Small intestine (tissue), 7 donors: ENCODE measurements around the gene ZNF146. TPM values are rescaled to one million over a fixed set of nuclear protein-coding genes. Genes with fewer than 3 reads are reported as not detected.

Experiments used
- DNase-seq, 2 donors: peaks; one replicate each; pipeline versions ENCODE4 v3.0.0 to v3.0.0-alpha.2; 2013
- FAIRE-seq: peaks from 2 replicates; lab custom pipeline; 2012; peaks lifted over from hg19 to GRCh38; lab: Jason Lieb, UNC
- H3K27ac ChIP-seq, 3 donors: one replicate each; pipeline ENCODE4 v1.5.1; 2013; ENCODE audit warnings: low read length in 2 of 3, mild to moderate bottlenecking in 2 of 3, control low read depth in 1 of 3, inconsistent platforms in 1 of 3, low read depth in 1 of 3, moderate library complexity in 1 of 3
- H3K27me3 ChIP-seq, 3 donors: one replicate each; pipeline ENCODE4 v1.6.1; 2013; ENCODE audit warnings: low read length in 3 of 3, inconsistent platforms in 1 of 3; ENCODE audit not compliant: control insufficient read depth in 3 of 3, insufficient read depth in 3 of 3
- H3K36me3 ChIP-seq, 3 donors: one replicate each; pipeline ENCODE4 v1.6.1; 2013; ENCODE audit warnings: low read length in 3 of 3, inconsistent platforms in 1 of 3, low read depth in 1 of 3, mild to moderate bottlenecking in 1 of 3, moderate library complexity in 1 of 3; ENCODE audit not compliant: control insufficient read depth in 3 of 3, insufficient read depth in 2 of 3
- H3K4me1 ChIP-seq, 3 donors: one replicate each; pipeline ENCODE4 v1.6.1; 2013; ENCODE audit warnings: low read length in 2 of 3, inconsistent platforms in 1 of 3, low read depth in 1 of 3, mild to moderate bottlenecking in 1 of 3, moderate library complexity in 1 of 3; ENCODE audit not compliant: control insufficient read depth in 3 of 3, insufficient read depth in 2 of 3
- H3K4me3 ChIP-seq, 3 donors: one replicate each; pipeline ENCODE4 v1.5.1; 2013; ENCODE audit warnings: low read length in 3 of 3, control low read depth in 1 of 3, inconsistent platforms in 1 of 3, low read depth in 1 of 3, mild to moderate bottlenecking in 1 of 3, moderate library complexity in 1 of 3
- H3K9me3 ChIP-seq, 2 donors: one replicate each; pipeline ENCODE4 v1.6.1; 2013; ENCODE audit warnings: low read depth in 1 of 2, low read length in 1 of 2; ENCODE audit not compliant: control insufficient read depth in 2 of 2, insufficient read depth in 1 of 2
- WGBS, 3 donors: extraction: QIAGEN DNeasy Blood & Tissue Kit; methylation state at CpG; one replicate each; pipeline ENCODE4 v1.1.7; 2013; 5-methylcytosine and 5-hydroxymethylcytosine counted together
- polyA plus RNA-seq, 4 donors: library from polyadenylated mRNA; stranded (reverse) in 3 of 4; unstranded in 1 of 4; fragments of 200-250 nt in 3 of 4; fragments of 120-200 nt in 1 of 4; gene quantifications; one replicate each; pipeline versions ENCODE4 v1.2.1 to v1.2.3, GENCODE V29; 2013
- donor health status: healthy with polysubstance abuse.
- donor health status: control.
- donor health status: control.
- donor health status: Bipolar disorder and iron deficiency.
- donor health status: healthy.

Gene ZNF146
- polyA plus RNA-seq, 4 donors: 18.4 to 71.6 (median 25.7) TPM

- no peak overlapping the region for H3K4me3 ChIP-seq
- DNase-seq (no peak), FAIRE-seq (no peak)
- peaks cover 0 to 2% (median 0%) of the 10 kb centered on the region in 3 donors for H3K36me3 ChIP-seq
- peaks cover 2 to 21% of the 10 kb centered on the region in 2 donors for H3K9me3 ChIP-seq
- peaks cover 0 to 19% (median 4%) of the 10 kb centered on the region in 3 donors for H3K27me3 ChIP-seq
- no peaks in the 10 kb centered on the region for H3K4me1 ChIP-seq
- WGBS, 3 donors: 71 to 94% (median 84%) methylated on average over 11 of the region's 11 CpGs
- no peak overlapping the region for H3K27ac ChIP-seq
Measured at GRCh38 chr19:36244066-36244465, 29.2 kb downstream of the ZNF146 start.

GRCh38 chr19:36245210-36246005 lies 30.5 kb downstream of the ZNF146 start:
- Histone ChIP-seq H3K36me3 (no peaks in the 10 kb centered on the region), H3K4me3 (peak overlapping the region in 1 of 3 donors; percentile 29), H3K9me3 (peaks cover 0 to 18% of the 10 kb centered on the region in 2 donors), H3K27me3 (peaks cover 0 to 19% (median 4%) of the 10 kb centered on the region in 3 donors), H3K4me1 (no peaks in the 10 kb centered on the region), H3K27ac (no peak overlapping the region)
- no peak for DNase-seq
- 6 to 28% (median 24%) methylated on average over 51 to 63 of the region's 63 CpGs for WGBS, 3 donors
- no peak for FAIRE-seq

- Histone ChIP-seq H3K27me3 (peaks cover 0 to 19% (median 4%) of the 10 kb centered on the region in 3 donors), H3K4me1 (no peaks in the 10 kb centered on the region), H3K9me3 (peaks cover 0 to 14% of the 10 kb centered on the region in 2 donors), H3K4me3 (peak overlapping the region in 1 of 3 donors; percentile 29), H3K36me3 (no peaks in the 10 kb centered on the region), H3K27ac (no peak overlapping the region)
- 29 to 50% (median 49%) methylated on average over 26 to 29 of the region's 29 CpGs for WGBS, 3 donors
- FAIRE-seq (no peak), DNase-seq (no peak)
Measured at GRCh38 chr19:36246006-36246481, 31.1 kb downstream of the ZNF146 start.

DNA sequence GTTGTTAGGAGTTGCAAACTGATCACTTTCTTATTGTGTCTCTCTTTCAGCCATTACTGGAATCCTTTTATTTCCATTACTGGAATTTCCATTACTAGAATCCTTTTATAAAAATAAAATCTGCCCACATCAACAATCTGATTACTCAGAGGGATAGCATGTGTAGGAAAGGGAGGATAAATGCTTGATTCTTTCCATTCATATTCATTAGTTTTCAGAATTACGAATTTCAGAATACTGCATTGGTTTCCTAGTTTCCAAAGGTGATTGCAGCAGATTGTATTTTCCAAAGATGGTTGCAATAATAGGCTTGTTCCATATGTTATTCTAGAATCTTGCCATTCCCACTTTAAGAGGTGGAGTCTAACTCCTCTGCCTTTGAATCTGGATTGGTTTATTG lies 37.1 kb downstream of the ZNF146 start:
- Histone ChIP-seq H3K9me3 (peaks cover 2 to 25% of the 10 kb centered on the region in 2 donors), H3K27ac (no peak overlapping the region), H3K27me3 (no peaks in the 10 kb centered on the region), H3K4me1 (no peaks in the 10 kb centered on the region), H3K4me3 (no peak overlapping the region), H3K36me3 (no peaks in the 10 kb centered on the region)
- FAIRE-seq (no peak), DNase-seq (no peak)
- 61 to 70% (median 69%) methylated on average over 1 of the region's 1 CpG for WGBS, 3 donors

DNA sequence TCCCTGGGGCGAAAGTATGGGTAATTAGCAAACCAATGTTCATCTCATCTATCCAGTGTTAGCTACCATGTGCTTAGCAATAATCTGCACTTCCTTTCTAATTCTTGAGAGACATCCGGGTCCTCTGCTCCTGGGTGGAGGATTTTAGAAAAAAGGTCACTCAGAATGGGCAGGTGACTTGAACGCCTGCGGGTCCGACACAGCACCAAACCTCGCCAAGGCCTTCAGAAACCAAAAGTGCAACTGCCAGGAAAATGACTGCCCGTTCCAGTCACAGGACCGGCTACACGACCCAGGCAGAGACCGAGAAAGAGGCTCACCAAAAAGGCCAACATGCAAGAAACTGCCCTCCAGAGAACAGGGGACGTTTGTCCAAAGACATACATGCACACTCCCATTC lies 39.9 kb downstream of the ZNF146 start:
- Histone ChIP-seq H3K27me3 (no peaks in the 10 kb centered on the region), H3K4me1 (no peaks in the 10 kb centered on the region), H3K36me3 (no peaks in the 10 kb centered on the region), H3K9me3 (peaks cover 2 to 27% of the 10 kb centered on the region in 2 donors), H3K27ac (no peak overlapping the region), H3K4me3 (no peak overlapping the region)
- WGBS, 3 donors: 84 to 94% (median 94%) methylated on average over 11 of the region's 11 CpGs
- DNase-seq: no peak
- FAIRE-seq: no peak

GRCh38 chr19:36255316-36255715 lies 40.4 kb downstream of the ZNF146 start:
- H3K27me3 ChIP-seq: no peaks in the 10 kb centered on the region
- FAIRE-seq (no peak), DNase-seq (no peak)
- WGBS, 3 donors: 93 to 96% (median 96%) methylated on average over 28 of the region's 28 CpGs
- no peak overlapping the region for H3K27ac ChIP-seq
- H3K4me1 ChIP-seq: no peaks in the 10 kb centered on the region
- H3K4me3 ChIP-seq: no peak overlapping the region
- peaks cover 2 to 27% of the 10 kb centered on the region in 2 donors for H3K9me3 ChIP-seq
- H3K36me3 ChIP-seq: no peaks in the 10 kb centered on the region

DNA sequence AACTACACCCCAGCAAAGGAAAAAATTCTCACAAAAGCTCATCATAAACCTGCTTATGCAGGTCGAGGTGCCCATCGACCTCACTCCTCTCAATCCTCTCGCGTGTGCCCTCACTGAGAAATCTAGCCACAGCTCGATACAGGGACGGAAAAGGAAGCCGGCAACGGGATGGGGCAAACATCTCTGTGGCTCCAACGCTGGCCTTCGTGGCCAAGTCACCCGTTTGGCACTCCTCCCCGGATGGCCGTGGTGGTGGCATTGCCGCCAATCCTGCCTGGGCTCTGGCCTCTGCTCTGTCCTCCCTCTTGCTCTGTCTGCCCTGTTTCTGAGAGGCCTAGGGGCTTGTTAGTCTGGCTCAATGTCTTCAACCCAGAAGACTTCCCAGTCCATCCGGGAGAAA lies 41.2 kb downstream of the ZNF146 start:
- Histone ChIP-seq H3K4me3 (no peak overlapping the region), H3K27me3 (no peaks in the 10 kb centered on the region), H3K4me1 (no peaks in the 10 kb centered on the region), H3K27ac (no peak overlapping the region), H3K36me3 (no peaks in the 10 kb centered on the region), H3K9me3 (peaks cover 2 to 27% of the 10 kb centered on the region in 2 donors)
- FAIRE-seq (no peak), DNase-seq (no peak)
- 92 to 97% (median 95%) methylated on average over 15 of the region's 15 CpGs for WGBS, 3 donors

DNA sequence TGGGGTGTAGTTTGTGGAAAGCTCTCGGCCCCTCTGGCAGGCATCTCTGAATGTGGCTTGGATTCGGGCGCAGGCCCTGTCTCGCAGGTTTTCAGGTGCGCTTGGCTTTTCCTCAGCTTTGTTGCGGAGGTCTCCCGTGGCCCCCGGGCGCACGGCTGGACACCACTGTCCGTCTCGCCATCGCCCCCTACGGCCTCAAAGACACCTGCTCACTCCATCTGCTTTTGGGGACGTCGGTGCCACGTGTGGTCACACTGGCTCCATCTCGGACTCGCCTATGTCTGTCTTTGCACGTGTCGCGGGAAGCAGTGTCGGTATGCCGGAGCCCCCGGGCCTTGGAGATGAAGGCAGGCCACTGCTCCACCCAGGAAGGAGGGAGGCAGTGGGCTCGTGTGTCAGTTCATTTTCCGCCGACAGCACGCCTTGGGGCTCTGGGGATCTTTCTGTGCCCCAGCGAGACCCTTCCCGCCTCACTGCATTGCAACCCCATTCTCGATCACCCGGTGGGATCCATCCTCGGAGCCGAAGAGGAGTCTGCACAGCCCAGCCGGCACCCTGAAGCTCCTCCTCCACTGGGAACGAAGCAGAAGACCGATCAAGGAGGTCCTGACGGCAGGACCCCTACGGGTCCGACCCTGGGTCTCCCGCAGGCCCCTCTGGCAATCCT lies 42.1 kb downstream of the ZNF146 start:
- Histone ChIP-seq H3K4me3 (peak overlapping the region in 2 of 3 donors; percentile 10 to 26), H3K9me3 (peaks cover 2 to 27% of the 10 kb centered on the region in 2 donors), H3K27me3 (no peaks in the 10 kb centered on the region), H3K36me3 (no peaks in the 10 kb centered on the region), H3K4me1 (no peaks in the 10 kb centered on the region), H3K27ac (no peak overlapping the region)
- no peak for FAIRE-seq
- DNase-seq: no peak
- 67 to 83% (median 81%) methylated on average over 42 of the region's 42 CpGs for WGBS, 3 donors
